Dermis blood vessel endothelial cell (primary cell): ENCODE results near the gene TLR9. TPM values are rescaled to one million over a fixed set of nuclear protein-coding genes. Genes with fewer than 3 reads are reported as not detected.

Source experiments
- DNase-seq: peaks from one replicate; pipeline ENCODE4 v3.0.0; 2010
- total RNA-seq: library from RNA; depleted of rRNA; stranded (reverse); fragments of >200 nt; gene quantifications from 2 replicates; pipeline ENCODE4 v1.2.3, GENCODE V29; 2014

TLR9 gene
- total RNA-seq, 1 donor from 2014 or later: under 0.01 TPM

DNA sequence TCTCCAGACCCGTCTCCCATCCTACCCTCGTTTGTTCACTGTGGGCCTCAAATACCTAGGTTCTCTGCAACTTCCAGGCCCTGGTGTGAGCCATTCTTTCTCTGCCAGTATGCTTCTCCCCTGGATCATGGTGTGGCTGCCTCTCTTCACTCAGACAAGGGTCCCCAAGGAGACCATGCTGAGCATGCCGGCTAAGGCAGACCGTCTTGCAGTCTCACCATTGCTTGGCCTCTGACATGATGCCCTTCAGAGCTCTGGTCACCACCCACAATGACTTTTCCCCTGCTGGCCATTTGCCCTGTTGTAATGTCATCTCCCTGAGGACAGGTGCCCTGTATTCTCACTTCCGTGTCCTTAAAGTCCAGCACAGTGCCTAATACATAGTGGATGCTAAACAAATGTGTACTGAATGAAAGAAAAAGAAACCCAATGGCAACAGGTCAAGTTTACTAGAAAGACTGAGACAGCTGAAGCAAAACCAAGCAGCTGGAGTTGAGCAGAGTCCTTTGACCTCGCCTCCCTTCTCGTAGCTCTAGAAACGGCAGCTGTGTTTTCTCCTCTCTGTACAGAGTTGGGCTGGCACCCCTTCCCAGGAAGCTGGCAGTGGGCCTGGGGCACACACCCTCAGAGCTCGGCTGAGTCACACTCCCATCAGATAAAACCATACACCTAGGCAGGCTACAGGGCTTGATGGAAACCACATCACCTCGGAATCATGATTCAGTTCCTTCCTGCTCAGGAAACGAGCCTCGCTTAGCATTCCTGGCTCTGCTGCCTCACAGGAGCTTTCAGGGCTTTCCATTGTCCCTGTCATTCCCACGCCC lies 8.6 kb downstream of the TLR9 start:
- peak; percentile 99 for DNase-seq

DNA sequence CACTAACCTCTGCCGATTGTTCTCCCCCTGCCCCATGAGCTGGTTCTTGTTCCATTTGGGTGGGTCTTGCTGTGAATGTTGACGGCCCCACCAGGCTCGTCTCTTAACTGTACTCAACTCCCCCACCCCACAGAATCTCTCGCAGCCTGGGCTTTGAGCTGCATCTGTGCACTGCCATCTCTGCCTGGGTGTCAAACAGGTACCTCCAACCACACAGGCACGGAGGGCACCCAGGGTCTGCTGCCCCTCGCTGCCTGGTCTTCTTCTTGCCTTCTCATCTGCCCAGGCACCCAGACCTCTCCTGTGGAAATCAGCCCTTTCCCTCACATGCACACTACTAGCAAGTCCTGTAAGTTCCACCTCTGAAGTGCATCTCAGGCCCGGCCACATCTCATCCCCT lies 10.1 kb downstream of the TLR9 start:
- no peak for DNase-seq

- no peak for DNase-seq
Observed at GRCh38 chr3:52213901-52214300, 11.5 kb downstream of the TLR9 start.

DNA sequence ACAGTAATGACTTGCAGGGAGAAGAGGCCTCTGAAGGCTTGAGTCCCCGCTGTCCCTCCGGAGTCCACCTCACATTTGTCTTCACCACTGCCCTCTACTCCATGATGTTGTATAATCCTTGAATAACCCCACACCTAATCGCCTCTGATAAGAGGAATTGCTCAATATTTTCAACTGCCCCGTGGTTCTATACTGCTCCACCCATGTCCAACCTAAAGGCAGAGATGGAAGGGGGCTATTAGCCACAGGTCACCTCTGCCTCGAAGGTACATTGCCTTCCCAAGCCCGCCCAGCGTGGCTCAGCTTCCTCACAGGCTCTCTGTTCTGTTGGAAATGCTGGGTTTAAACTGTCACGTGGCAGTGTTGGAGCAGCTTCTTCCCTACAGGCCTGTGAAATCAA lies 12.4 kb downstream of the TLR9 start:
- no peak for DNase-seq

DNA sequence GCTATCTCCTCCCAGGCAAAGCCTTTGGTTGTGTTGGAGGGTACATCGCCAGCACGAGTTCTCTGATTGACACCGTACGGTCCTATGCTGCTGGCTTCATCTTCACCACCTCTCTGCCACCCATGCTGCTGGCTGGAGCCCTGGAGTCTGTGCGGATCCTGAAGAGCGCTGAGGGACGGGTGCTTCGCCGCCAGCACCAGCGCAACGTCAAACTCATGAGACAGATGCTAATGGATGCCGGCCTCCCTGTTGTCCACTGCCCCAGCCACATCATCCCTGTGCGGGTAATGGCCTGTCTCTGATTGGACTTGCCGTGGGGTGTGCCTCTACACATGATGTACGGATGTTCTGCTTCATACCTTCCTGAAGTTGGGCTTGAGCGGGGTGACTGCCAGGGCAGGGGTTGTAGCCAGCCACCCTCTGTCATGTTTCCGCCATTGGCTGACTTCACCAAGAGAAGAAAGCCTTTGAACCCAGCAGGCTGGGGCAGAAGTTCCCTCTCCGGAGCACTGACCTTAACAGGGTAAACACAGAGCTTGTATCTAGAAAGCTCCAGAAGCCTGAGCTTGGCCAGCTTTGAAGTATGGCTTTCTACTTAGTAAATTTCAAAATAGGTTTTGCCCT lies 14.1 kb downstream of the TLR9 start:
- DNase-seq: no peak

DNA sequence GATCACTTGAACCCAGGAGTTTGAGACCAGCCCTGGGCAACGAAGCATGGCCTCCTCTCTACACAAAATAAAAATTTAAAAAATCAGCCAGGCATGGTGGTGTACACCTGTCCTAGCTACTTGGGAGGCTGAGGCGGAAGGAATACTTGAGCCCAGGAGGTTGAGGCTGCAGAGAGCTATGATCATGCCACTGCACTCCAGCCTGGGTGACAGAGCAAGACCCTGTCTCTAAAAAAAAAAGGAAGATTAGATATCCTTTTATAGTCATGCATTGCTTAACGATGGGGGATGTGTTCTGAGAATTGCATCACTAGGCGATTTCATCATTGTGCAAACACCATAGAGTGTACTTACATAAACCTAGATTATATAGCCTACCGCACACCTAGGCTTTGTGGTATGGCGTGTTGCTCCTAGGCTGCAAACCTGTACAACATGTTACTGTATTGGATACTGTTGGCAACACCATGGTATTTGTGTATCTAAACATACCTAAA lies 14.8 kb downstream of the TLR9 start:
- no peak for DNase-seq

- DNase-seq: no peak
Observed at GRCh38 chr3:52210037-52210436, 15.4 kb downstream of the TLR9 start.

DNA sequence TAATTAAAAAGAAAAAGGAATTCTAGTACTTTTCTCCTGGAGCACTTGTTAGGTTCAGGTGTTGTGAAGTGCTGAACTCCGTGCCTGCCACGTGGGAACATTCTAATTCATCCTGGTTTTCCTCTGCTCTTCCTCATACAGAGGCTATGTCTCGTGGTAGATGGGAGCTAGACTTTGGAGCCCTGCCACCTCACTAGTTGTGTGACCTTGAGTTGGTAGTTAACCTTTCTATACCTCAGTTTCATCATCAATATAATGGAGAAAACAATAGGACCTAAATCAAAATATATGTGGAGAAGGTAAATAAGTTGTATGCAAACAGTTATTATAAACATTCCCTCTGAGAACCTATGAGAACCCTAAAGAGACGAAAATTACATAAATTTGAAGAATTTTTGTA lies 16.9 kb downstream of the TLR9 start:
- DNase-seq: no peak

GRCh38 chr3:52205727-52206372 lies 19.6 kb downstream of the TLR9 start:
- no peak for DNase-seq

DNA sequence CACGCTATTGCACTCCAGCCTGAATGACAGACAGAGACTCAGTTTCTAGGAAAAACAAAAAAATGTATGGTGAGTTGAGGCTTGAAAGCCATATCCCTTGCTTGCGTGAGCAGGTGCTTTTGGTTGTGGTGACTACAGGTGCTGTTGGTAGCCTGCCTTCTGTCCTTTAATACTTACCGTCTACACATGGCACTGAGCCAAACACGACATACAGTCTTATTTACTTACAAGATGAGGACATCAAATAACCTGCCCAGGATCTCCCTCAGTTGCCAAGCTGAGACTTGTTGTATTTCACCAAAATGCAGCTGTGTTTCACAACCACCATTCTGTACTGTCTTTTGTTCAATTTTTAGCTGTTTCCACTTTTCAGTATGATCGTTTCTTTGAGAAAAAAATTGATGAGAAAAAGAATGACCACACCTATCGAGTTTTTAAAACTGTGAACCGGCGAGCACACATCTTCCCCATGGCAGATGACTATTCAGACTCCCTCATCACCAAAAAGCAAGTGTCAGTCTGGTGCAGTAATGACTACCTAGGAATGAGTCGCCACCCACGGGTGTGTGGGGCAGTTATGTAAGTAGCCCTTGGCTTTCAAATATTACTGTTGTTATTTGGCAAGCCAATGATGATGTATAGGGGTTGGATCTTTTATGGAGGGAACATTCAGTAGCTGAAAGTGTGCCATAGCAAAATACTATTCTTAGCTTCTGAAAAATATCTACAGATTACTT lies 20.9 kb downstream of the TLR9 start:
- DNase-seq: no peak

DNA sequence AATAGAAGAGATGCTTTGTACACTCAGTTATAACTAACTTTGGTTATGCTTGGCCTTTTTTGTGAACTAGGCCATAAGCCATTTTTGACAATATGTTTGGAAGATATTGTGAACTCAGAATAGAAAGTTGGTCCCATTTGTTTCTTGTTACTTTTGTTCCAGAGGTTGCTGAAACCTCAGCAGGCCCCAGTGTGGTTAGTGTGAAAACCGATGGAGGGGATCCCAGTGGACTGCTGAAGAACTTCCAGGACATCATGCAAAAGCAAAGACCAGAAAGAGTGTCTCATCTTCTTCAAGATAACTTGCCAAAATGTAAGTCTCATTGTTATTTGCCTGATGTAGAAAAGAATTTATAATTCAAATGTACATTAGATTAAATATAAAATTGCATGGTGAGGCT lies 21.7 kb downstream of the TLR9 start:
- DNase-seq: no peak

DNA sequence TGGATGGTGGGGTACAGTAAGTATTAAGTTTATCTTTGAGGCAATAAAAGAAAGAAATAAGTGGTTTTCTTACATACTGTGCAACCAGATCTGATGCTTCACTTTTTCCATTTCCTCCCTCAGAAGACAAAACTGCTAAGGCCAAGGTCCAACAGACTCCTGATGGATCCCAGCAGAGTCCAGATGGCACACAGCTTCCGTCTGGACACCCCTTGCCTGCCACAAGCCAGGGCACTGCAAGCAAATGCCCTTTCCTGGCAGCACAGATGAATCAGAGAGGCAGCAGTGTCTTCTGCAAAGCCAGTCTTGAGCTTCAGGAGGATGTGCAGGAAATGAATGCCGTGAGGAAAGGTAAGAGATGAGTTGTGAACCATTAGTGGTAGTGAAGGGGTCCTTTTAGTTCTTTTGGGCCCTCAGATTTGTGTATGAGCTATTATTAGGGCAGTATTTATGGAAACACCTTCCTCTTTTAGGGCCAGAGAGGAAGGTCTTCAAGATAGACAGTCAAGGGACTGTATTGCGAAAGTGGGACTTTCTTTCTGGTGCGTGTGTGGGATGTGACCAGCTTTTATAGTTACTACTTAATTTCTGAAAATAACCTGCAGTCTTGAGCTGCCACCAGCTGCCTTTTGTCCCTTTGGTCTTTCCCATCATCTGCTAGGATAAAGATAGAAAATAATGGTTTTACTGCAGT lies 22.9 kb downstream of the TLR9 start:
- no peak for DNase-seq

DNA sequence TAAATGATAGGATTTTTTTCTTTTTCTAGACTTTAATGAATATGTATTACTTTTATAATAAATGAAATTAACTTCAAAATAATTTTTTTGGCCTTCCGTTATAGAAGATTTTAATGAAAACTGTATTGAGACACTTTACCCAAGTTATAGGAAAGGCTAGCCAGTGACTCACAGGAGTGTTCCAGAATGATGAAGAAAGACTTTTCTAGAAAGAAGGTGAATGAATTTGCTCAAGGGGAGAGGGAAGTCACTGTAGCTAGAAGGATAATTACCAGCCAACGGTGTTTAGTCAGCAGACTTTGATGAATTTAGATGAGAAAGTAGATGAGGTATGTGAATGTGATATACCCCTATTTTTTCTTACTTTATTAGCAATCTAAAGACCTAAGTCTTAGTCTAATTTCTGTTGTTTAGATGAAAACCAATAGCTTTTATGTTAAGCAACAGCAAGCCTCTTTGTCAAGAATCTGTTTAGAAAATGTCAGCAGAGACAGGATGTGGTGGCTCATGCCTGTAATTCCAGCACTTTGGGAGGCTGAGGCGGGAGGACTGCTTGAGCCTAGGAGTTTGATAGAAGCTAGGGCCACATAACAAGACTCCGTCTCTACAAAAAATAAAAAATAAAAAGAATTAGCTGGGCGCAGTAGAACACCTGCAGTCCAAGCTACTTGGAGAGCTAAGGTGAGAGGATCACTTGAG lies 24.3 kb downstream of the TLR9 start:
- DNase-seq: no peak

- DNase-seq: peak; percentile 53
Observed at GRCh38 chr3:52198643-52199608, 26.5 kb downstream of the TLR9 start.

GRCh38 chr3:52197842-52198625 lies 27.4 kb downstream of the TLR9 start, which contains the start of gene ALAS1:
ALAS1 (plus strand) TSS chr3:52198160; CDS start chr3:52199242, 1,082 bp downstream.
- DNase-seq: peak; percentile 91

- DNase-seq: no peak
Observed at GRCh38 chr3:52197499-52197841, 28.0 kb downstream of the TLR9 start.

GRCh38 chr3:52196977-52197376 lies 28.5 kb downstream of the TLR9 start:
- DNase-seq: peak; percentile 13

DNA sequence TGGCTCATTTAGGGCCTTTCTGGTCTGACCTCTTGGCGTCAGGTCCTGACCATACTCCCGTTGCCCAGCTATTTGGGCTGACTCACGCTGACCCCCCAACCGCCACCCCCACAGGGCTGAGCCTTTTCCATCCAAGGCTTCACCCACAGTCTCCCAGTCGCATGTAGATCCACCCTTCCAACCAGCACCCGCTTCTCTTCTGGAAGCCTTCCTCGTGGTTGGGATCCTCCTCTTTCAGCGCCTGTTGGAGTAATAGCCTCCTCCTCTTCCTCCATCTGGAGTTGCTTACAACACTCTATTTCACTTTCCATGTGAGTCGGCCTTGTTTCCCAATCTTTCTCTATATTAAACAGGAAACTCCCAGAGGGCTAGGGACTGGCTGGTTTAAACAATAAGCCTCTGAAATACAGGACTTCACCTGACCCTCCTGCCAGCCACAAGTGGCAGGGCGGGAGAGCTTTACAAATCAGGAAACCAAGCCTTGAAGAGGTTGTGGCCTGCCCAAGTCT lies 29.6 kb downstream of the TLR9 start:
- peak; percentile 22 for DNase-seq

DNA sequence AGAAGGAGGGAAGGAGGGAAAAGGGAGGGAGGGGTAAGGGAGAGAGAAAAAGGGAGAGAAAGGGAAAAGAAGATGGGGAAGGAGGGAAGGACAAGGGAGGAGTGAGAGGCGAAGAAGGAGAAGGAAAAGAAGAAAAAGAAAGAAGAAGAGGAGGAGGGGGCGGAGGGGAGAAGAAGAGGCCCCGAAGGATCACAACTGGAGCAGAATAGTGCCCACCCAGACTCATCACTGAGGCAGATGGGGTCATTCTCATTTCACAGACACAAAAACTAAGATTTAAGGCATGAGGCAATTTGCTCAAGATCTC lies 30.2 kb downstream of the TLR9 start:
- DNase-seq: no peak
